DND-41 (cell line): ENCODE results near the gene HGD.

Experiments
- CTCF ChIP-seq: IDR thresholded peaks from 2 replicates; pipeline ENCODE4 v1.5.1; 2012; ENCODE audit warnings: borderline replicate concordance, low read length, moderate library complexity, mild to moderate bottlenecking; ENCODE audit not compliant: poor library complexity, severe bottlenecking; ENCODE audit errors: extremely low read depth
- EZH2 ChIP-seq: IDR thresholded peaks from 3 replicates; pipeline ENCODE4 v1.6.1; 2012; ENCODE audit warnings: borderline replicate concordance, low read depth, mild to moderate bottlenecking, moderate library complexity, low read length, inconsistent platforms; ENCODE audit not compliant: severe bottlenecking

- TF ChIP-seq CTCF (no peak), EZH2 (no peak)
These were observed 24.0 kb upstream of the HGD start for GRCh38 chr3:120705884-120706582.
